Cerebellar nuclear complex (tissue), 1 donor: ENCODE results near the gene RAPGEF5.

Experiments
- DNase-seq, 2 experiments: peaks; one replicate each; lab custom pipeline; 2025; lab: John Stamatoyannopoulos, UW

The RAPGEF5 gene

GRCh38 chr7:22346383-22347107, 10.4 kb downstream of the RAPGEF5 start:
- no peak for DNase-seq

- DNase-seq, result no peak
These were observed 12.3 kb downstream of the RAPGEF5 start for GRCh38 chr7:22344655-22345054.

- DNase-seq, result no peak
These were observed 13.3 kb downstream of the RAPGEF5 start for GRCh38 chr7:22343612-22344011.

- DNase-seq, result no peak
These were observed 13.9 kb downstream of the RAPGEF5 start for GRCh38 chr7:22343071-22343470.

- DNase-seq, result no peak
These were observed 17.1 kb downstream of the RAPGEF5 start for GRCh38 chr7:22339725-22340390.

- DNase-seq, result no peak
These were observed 18.1 kb downstream of the RAPGEF5 start for GRCh38 chr7:22338877-22339276.

- no peak for DNase-seq
These were observed 18.5 kb downstream of the RAPGEF5 start for GRCh38 chr7:22338411-22338810.

GRCh38 chr7:22333680-22334141, 23.2 kb downstream of the RAPGEF5 start:
- DNase-seq, result peak in 1 of 2 experiments; percentile 31

- DNase-seq, result no peak
These were observed 24.5 kb downstream of the RAPGEF5 start for GRCh38 chr7:22332461-22332870.

- DNase-seq, result no peak
These were observed 25.2 kb downstream of the RAPGEF5 start for GRCh38 chr7:22331704-22332103.

GRCh38 chr7:22330903-22331302, 26.1 kb downstream of the RAPGEF5 start:
- no peak for DNase-seq

GRCh38 chr7:22329816-22330524, 27.0 kb downstream of the RAPGEF5 start:
- DNase-seq, result no peak

- DNase-seq, result no peak
These were observed 30.8 kb downstream of the RAPGEF5 start for GRCh38 chr7:22326181-22326580.

GRCh38 chr7:22325671-22326070, 31.3 kb downstream of the RAPGEF5 start:
- no peak for DNase-seq

GRCh38 chr7:22323714-22324113, 33.2 kb downstream of the RAPGEF5 start:
- no peak for DNase-seq

- DNase-seq, result no peak
These were observed 36.5 kb downstream of the RAPGEF5 start for GRCh38 chr7:22320416-22320815.

- no peak for DNase-seq
These were observed 37.2 kb downstream of the RAPGEF5 start for GRCh38 chr7:22319424-22320403.

- DNase-seq, result no peak
These were observed 38.6 kb downstream of the RAPGEF5 start for GRCh38 chr7:22318376-22318775.

GRCh38 chr7:22317632-22318031, 39.3 kb downstream of the RAPGEF5 start:
- no peak for DNase-seq

- DNase-seq, result no peak
These were observed 40.0 kb downstream of the RAPGEF5 start for GRCh38 chr7:22316914-22317313.

GRCh38 chr7:22307816-22308215, 49.1 kb downstream of the RAPGEF5 start:
- DNase-seq, result no peak

- no peak for DNase-seq
These were observed 51.2 kb downstream of the RAPGEF5 start for GRCh38 chr7:22305706-22306105.
